Brain microvascular endothelial cell (primary cell): ENCODE results near the gene KLRF1.

Experiments used
- DNase-seq: peaks from one replicate; pipeline ENCODE4 v3.0.0-alpha.2; 2020
- H3K27ac ChIP-seq: fragments of 250-450 bp; sonication (Bioruptor Pico); 2 replicates; pipeline ENCODE4 v1.5.1; 2020; ENCODE audit warnings: mild to moderate bottlenecking, moderate library complexity
- H3K27me3 ChIP-seq: fragments of 250-450 bp; sonication (Bioruptor Pico); replicated peaks from 2 replicates; pipeline ENCODE4 v1.5.1; 2020; ENCODE audit warnings: mild to moderate bottlenecking
- H3K36me3 ChIP-seq: fragments of 250-450 bp; sonication (Bioruptor Pico); replicated peaks from 2 replicates; pipeline ENCODE4 v1.5.1; 2020; ENCODE audit warnings: mild to moderate bottlenecking
- H3K4me3 ChIP-seq: 2 replicates; pipeline ENCODE4 v1.5.1; 2011; ENCODE audit warnings: low read depth, mild to moderate bottlenecking, control low read depth, low read length, moderate library complexity
- CTCF ChIP-seq: IDR thresholded peaks from 2 replicates; pipeline ENCODE4 v1.5.1; 2011; ENCODE audit warnings: low read depth, mild to moderate bottlenecking, moderate library complexity, low read length, control low read depth, inconsistent platforms; ENCODE audit errors: missing control alignments
- in situ Hi-C: cut with HindIII; loops from 2 replicates; pipeline ENCODE4 v1.10.0; 2017; ENCODE audit warnings: low sequenced_read_pairs, low pct_ligation_motif_present

The KLRF1 gene

GRCh38 chr12:9856151-9856550 lies 28.9 kb downstream of the KLRF1 start:
- no peaks in the 10 kb centered on the region for H3K27me3 ChIP-seq
- no peak for DNase-seq
- TF ChIP-seq CTCF, result no peak
- in situ Hi-C loops, result no loop called here
- H3K36me3 ChIP-seq, result no peaks in the 10 kb centered on the region
- no peak overlapping the region for H3K4me3 ChIP-seq
- H3K27ac ChIP-seq, result no peak overlapping the region

- in situ Hi-C loops, result no loop called here
- H3K36me3 ChIP-seq, result no peaks in the 10 kb centered on the region
- no peak overlapping the region for H3K4me3 ChIP-seq
- no peak overlapping the region for H3K27ac ChIP-seq
- TF ChIP-seq CTCF, result no peak
- no peak for DNase-seq
- no peaks in the 10 kb centered on the region for H3K27me3 ChIP-seq
These were observed 29.6 kb downstream of the KLRF1 start for GRCh38 chr12:9856894-9857293.

DNA sequence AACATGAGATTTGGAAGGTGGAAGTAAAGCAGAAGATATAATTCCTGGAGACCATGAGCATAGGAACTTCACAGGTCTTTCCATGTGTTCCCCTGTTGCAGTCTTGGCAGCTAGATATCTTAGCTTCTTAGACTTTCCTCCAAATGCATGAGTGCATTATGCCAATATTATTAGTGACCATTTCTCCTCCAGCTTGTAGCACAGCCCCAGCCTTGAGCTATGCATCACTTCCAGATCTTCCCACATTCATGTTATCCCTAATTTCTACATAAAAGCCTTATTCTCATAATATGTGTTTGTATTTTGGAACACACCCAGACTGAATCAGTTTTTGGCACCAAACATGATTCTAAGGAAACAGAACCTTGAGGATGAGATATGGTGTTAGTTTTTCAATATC lies 30.9 kb downstream of the KLRF1 start:
- no peak for DNase-seq
- Histone ChIP-seq H3K27me3 (no peaks in the 10 kb centered on the region), H3K27ac (no peak overlapping the region), H3K36me3 (no peaks in the 10 kb centered on the region), H3K4me3 (no peak overlapping the region)
- TF ChIP-seq CTCF, result no peak
- in situ Hi-C loops, result no loop called here

GRCh38 chr12:9864913-9865675 lies 37.8 kb downstream of the KLRF1 start:
- H3K4me3 ChIP-seq, result no peak overlapping the region
- H3K36me3 ChIP-seq, result no peaks in the 10 kb centered on the region
- no peak for DNase-seq
- H3K27ac ChIP-seq, result no peak overlapping the region
- no peak for TF ChIP-seq CTCF
- in situ Hi-C loops, result no loop called here
- H3K27me3 ChIP-seq, result no peaks in the 10 kb centered on the region

- no peak for TF ChIP-seq CTCF
- H3K27me3 ChIP-seq, result no peaks in the 10 kb centered on the region
- H3K27ac ChIP-seq, result no peak overlapping the region
- no peaks in the 10 kb centered on the region for H3K36me3 ChIP-seq
- DNase-seq, result no peak
- in situ Hi-C loops, result no loop called here
- no peak overlapping the region for H3K4me3 ChIP-seq
These were observed 39.6 kb downstream of the KLRF1 start for GRCh38 chr12:9866860-9867269.

DNA sequence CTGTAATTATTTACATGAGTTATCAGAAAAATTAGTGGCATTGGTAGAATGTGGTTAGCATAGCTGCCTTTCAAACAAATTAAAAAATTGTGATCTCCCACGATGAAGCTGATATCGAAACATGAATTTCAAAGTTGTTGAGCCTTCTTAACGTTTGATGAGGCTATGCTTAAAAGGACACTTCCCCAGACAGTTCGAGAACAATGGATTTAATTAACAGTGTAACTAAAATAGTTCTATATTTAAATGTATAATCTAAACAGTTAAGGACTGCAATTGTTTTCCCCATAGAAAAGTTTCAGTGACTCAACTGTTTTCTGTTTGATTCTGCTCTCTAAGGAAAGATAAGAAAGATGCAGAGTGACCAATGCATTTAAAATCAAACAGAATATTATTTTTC lies 40.2 kb downstream of the KLRF1 start:
- no peak overlapping the region for H3K27ac ChIP-seq
- H3K4me3 ChIP-seq, result no peak overlapping the region
- no peaks in the 10 kb centered on the region for H3K36me3 ChIP-seq
- in situ Hi-C loops, result no loop called here
- TF ChIP-seq CTCF, result no peak
- H3K27me3 ChIP-seq, result no peaks in the 10 kb centered on the region
- no peak for DNase-seq
